Measurements from ENCODE around the gene MPI.

MPI gene

GRCh38 chr15:74889883-74890664, at the start of gene MPI:
MPI (plus strand) TSS chr15:74890042; CDS start chr15:74890074, 32 bp downstream.
- peak; percentile 81 for DNase-seq

GRCh38 chr15:74840851-74841775, 48.7 kb upstream of the MPI start:
- DNase-seq = no peak

- no peak for DNase-seq
These were observed 47.9 kb upstream of the MPI start for GRCh38 chr15:74841891-74842373.

- DNase-seq = peak; percentile 94
These were observed 47.0 kb upstream of the MPI start, which contains the start of gene ULK3 for GRCh38 chr15:74842581-74843444. ULK3 (minus strand) TSS chr15:74843156; CDS start chr15:74843105, 51 bp downstream.

GRCh38 chr15:74843445-74843828, 46.4 kb upstream of the MPI start:
- no peak for DNase-seq

GRCh38 chr15:74843891-74844299, 45.9 kb upstream of the MPI start:
- DNase-seq = no peak

GRCh38 chr15:74844319-74845207, 45.3 kb upstream of the MPI start:
- no peak for DNase-seq

- DNase-seq = no peak
These were observed 44.7 kb upstream of the MPI start for GRCh38 chr15:74845208-74845568.

- no peak for DNase-seq
These were observed 44.3 kb upstream of the MPI start for GRCh38 chr15:74845581-74845980.

- no peak for DNase-seq
These were observed 42.4 kb upstream of the MPI start for GRCh38 chr15:74847432-74847831.

- DNase-seq = no peak
These were observed 39.4 kb upstream of the MPI start for GRCh38 chr15:74850393-74850792.

- no peak for DNase-seq
These were observed 37.9 kb upstream of the MPI start for GRCh38 chr15:74851960-74852359.

- DNase-seq = no peak
These were observed 35.3 kb upstream of the MPI start for GRCh38 chr15:74854453-74855022.

GRCh38 chr15:74855857-74856256, 34.0 kb upstream of the MPI start:
- DNase-seq = no peak

GRCh38 chr15:74856537-74856936, 33.3 kb upstream of the MPI start:
- DNase-seq = no peak

GRCh38 chr15:74857082-74857655, 32.7 kb upstream of the MPI start:
- peak; percentile 94 for DNase-seq

- peak; percentile 76 for DNase-seq
These were observed 32.0 kb upstream of the MPI start for GRCh38 chr15:74857671-74858368.

GRCh38 chr15:74858369-74858740, 31.5 kb upstream of the MPI start:
- DNase-seq = peak; percentile 41

- peak; percentile 23 for DNase-seq
These were observed 26.4 kb upstream of the MPI start for GRCh38 chr15:74863239-74864056.

All from DMS53 (cell line).